Suprapubic skin (tissue), 3 donors: Measurements from ENCODE around the gene CARF.

Experiments used
- CTCF ChIP-seq, 2 donors: fragments of 200-600 bp in 1 of 2; fragments of 450-650 bp in 1 of 2; sonication (generic) in 1 of 2; IDR thresholded peaks; one replicate each; pipeline ENCODE4 v1.5.1; 2016 to 2019; ENCODE audit warnings: antibody characterized with exemption in 2 of 2, mild to moderate bottlenecking in 1 of 2, moderate library complexity in 1 of 2
- POLR2A ChIP-seq, 2 donors: fragments of 450-650 bp; IDR thresholded peaks; one replicate each; pipeline ENCODE4 v1.6.1; 2017; ENCODE audit warnings: antibody characterized with exemption in 2 of 2, mild to moderate bottlenecking in 2 of 2, moderate library complexity in 2 of 2

- no peak for TF ChIP-seq CTCF (IDR thresholded peaks at IDR 0.05)
- TF ChIP-seq POLR2A (IDR thresholded peaks at IDR 0.05): no peak
Observed at GRCh38 chr2:202918860-202919259, 6.8 kb downstream of the CARF start.
